ENCODE results near the gene SLX4IP.
A peak's percentile ranks its signal among the peaks of the same experiment; 100 is the strongest.

SLX4IP gene

DNA sequence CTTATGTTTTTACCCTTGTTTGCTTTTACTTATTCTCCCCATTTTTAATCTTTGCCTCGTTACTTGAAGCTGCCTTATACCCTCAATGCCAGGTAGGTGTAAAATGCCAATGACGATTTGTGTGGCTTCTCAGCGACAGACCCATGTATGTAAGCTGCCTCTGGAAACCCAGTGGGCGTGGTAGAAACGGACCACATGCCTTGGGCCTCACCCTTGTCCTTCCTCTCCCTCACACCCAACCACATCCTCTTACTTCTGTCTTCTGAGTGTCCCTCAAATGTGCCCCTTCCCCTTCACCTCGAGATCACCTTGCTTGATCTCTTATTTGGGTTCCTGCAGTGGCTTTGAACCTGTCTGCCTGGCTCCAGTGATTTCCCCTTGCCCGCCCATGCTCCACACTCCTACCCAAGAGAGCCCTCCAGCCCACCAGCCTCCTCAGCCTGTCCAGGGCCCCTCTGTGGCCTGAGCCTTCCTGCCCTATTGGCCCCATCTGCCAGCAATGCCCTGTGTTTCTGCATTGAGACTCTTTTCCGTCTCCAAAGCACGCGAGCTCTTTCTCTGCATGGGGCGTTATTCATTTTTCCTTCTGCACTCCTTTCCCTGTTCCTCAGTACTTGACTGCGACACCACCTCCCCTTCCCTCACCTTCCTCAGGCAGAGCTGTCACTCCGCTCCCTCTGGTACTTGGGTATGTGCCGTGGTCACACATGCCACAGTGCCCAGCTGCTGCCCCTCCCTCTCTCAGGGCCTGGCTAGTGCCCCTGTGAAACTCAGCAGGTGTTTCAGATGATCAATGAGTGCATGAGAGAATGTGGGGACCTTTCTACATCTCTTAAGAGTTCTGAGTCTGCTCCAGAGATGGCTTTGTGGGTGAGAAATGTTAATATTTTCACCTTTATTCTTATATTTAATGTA lies 115.4 kb downstream of the SLX4IP start:
- no peaks in the 10 kb centered on the region for H3K36me3 ChIP-seq (ENCODE audit: insufficient read depth)
- H4K20me1 ChIP-seq (ENCODE audit: insufficient read depth) = no peaks in the 10 kb centered on the region
- H3K79me2 ChIP-seq (ENCODE audit: insufficient read depth, low read depth) = no peaks in the 10 kb centered on the region
- H3K4me1 ChIP-seq (ENCODE audit: low read depth, poor library complexity, severe bottlenecking) = peaks cover 7% of the 10 kb centered on the region
- H3K4me3 ChIP-seq (IDR thresholded peaks at IDR 0.05; ENCODE audit: insufficient read depth, low read depth, low read length) = no peak overlapping the region
- no peak overlapping the region for H3K27ac ChIP-seq
- no peak overlapping the region for H2AFZ ChIP-seq (ENCODE audit: low read depth)
- no peak for TF ChIP-seq CTCF (conservative IDR thresholded peaks at IDR 0.05; ENCODE audit: low read depth, low read length)
- H3K9ac ChIP-seq = no peak overlapping the region
- H3K27me3 ChIP-seq (ENCODE audit: insufficient read depth, low read depth) = no peaks in the 10 kb centered on the region
- H3K4me2 ChIP-seq = no peak overlapping the region

DNA sequence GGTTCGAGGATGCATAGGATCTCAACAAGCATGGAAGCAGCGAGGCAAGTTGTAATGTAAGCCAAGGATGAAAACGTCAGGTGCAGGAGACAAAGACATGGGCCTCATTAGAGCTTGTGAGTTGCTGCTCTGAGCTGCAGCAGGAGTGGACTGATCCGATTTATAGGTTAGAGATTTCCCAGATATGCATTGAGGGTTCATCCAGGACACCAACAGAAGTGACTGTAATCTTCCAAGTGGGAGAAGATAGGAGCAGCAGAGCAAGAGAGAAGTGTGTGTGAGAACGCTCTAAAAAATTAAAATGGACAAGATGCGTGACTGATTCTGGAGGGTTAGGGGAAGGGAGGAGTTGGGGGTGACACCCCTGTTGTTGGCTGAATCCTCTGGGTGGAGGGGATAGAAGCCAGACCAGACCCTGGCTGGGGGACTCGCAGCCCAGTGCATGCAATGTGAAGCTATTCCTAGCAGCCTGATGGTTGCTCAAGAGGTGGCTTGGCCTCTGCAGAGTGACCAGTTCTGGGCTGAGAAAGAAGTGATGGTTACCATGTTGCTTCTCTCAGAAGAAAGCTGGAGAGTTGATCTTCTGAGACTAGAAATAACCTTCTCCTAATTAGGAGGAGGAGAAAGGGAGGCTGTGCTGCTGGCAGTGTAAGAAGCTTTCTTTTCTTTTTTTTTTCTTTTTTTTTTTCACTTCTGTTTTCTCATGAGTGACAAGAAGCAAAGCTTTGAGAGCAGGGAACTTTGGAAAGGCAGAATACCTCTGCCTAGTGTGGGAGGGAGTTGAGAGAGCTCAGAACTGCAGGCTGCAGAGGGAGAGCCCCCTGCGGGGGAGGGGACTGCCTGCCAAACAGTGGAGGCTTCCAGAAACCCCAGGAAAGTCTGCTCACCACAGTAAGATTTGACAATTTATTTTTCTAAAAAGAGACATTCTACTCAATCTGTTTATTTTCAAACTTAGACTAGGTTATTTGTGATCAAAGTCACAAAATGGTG lies 116.9 kb downstream of the SLX4IP start:
- H3K79me2 ChIP-seq (ENCODE audit: insufficient read depth, low read depth) = no peaks in the 10 kb centered on the region
- H2AFZ ChIP-seq (ENCODE audit: low read depth) = no peak overlapping the region
- peaks cover 7% of the 10 kb centered on the region for H3K4me1 ChIP-seq (ENCODE audit: low read depth, poor library complexity, severe bottlenecking)
- H3K9ac ChIP-seq = no peak overlapping the region
- H3K27ac ChIP-seq = no peak overlapping the region
- H3K36me3 ChIP-seq (ENCODE audit: insufficient read depth) = no peaks in the 10 kb centered on the region
- H3K27me3 ChIP-seq (ENCODE audit: insufficient read depth, low read depth) = no peaks in the 10 kb centered on the region
- no peak overlapping the region for H3K4me3 ChIP-seq (IDR thresholded peaks at IDR 0.05; ENCODE audit: insufficient read depth, low read depth, low read length)
- no peak for TF ChIP-seq CTCF (conservative IDR thresholded peaks at IDR 0.05; ENCODE audit: low read depth, low read length)
- no peaks in the 10 kb centered on the region for H4K20me1 ChIP-seq (ENCODE audit: insufficient read depth)
- H3K4me2 ChIP-seq = no peak overlapping the region

DNA sequence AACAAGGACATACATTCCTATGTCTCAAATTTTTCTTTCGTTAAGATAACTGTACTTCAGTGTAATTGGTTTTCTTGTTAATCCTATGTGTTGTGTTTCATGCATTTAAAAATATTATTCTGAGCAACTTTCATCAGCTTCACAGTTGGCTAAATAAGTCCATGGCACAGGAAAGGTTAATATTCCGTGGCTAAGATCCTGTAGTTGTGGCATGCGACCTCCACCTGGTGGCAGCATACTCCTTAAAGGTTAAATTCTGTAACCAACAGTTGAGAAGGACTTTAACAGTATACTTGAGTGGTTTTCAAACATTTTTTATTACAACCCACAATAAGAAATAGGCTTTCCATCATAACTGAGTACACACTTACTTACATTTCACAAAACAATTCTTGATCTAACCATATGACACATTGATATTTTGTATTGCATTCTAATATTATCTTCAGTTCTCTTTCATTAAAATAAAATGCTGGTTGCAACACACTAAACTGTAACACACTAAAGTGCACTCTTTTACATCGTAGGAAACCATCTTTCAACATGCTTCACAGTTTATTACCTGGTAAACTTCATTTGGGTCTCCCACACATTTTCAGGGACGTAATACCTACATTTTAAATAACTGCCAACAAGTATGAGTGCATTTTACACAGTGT lies 118.3 kb downstream of the SLX4IP start:
- Histone ChIP-seq H3K4me1 (ENCODE audit: low read depth, poor library complexity, severe bottlenecking) (peaks cover 10% of the 10 kb centered on the region), H3K79me2 (ENCODE audit: insufficient read depth, low read depth) (no peaks in the 10 kb centered on the region), H4K20me1 (ENCODE audit: insufficient read depth) (no peaks in the 10 kb centered on the region), H2AFZ (ENCODE audit: low read depth) (no peak overlapping the region), H3K36me3 (ENCODE audit: insufficient read depth) (no peaks in the 10 kb centered on the region), H3K27me3 (ENCODE audit: insufficient read depth, low read depth) (no peaks in the 10 kb centered on the region), H3K9ac (no peak overlapping the region), H3K4me3 (IDR thresholded peaks at IDR 0.05; ENCODE audit: insufficient read depth, low read depth, low read length) (no peak overlapping the region), H3K27ac (no peak overlapping the region), H3K4me2 (no peak overlapping the region)
- TF ChIP-seq CTCF (conservative IDR thresholded peaks at IDR 0.05; ENCODE audit: low read depth, low read length) = peak; percentile 71

- H3K36me3 ChIP-seq (ENCODE audit: insufficient read depth) = no peaks in the 10 kb centered on the region
- TF ChIP-seq CTCF (conservative IDR thresholded peaks at IDR 0.05; ENCODE audit: low read depth, low read length) = no peak
- no peaks in the 10 kb centered on the region for H3K79me2 ChIP-seq (ENCODE audit: insufficient read depth, low read depth)
- no peak overlapping the region for H3K4me3 ChIP-seq (IDR thresholded peaks at IDR 0.05; ENCODE audit: insufficient read depth, low read depth, low read length)
- H2AFZ ChIP-seq (ENCODE audit: low read depth) = no peak overlapping the region
- no peak overlapping the region for H3K9ac ChIP-seq
- H3K27ac ChIP-seq = no peak overlapping the region
- peaks cover 18% of the 10 kb centered on the region for H3K4me1 ChIP-seq (ENCODE audit: low read depth, poor library complexity, severe bottlenecking)
- no peaks in the 10 kb centered on the region for H3K27me3 ChIP-seq (ENCODE audit: insufficient read depth, low read depth)
- no peak overlapping the region for H3K4me2 ChIP-seq
- H4K20me1 ChIP-seq (ENCODE audit: insufficient read depth) = no peaks in the 10 kb centered on the region
Measured at GRCh38 chr20:10554285-10554684, 119.2 kb downstream of the SLX4IP start.

Measured in KMS-11 (cell line).